Endometrial microvascular endothelial cells (primary cell): ENCODE measurements around the gene ATR. TPM values are rescaled to one million over a fixed set of nuclear protein-coding genes. Genes with fewer than 3 reads are reported as not detected.
"Not testable (repeated sequence)": the region's sequence is repeated elsewhere in the genome, so short reads cannot be mapped to it uniquely, and the experiment has no call there.

Experiments
- in situ Hi-C: cut with HindIII; loops from 2 replicates; pipeline ENCODE4 v1.10.0; 2017; ENCODE audit warnings: low sequenced_read_pairs, low pct_unique_long_range_greater_than_20kb; ENCODE audit errors: inconsistent ontology term
- total RNA-seq: library from RNA; depleted of rRNA; stranded (reverse); fragments of >200 nt; gene quantifications from one replicate; pipeline ENCODE4 v1.2.3, GENCODE V29; 2015; ENCODE audit errors: inconsistent ontology term

The ATR gene
- total RNA-seq, 1 donor from 2014 or later = 20.0 TPM

GRCh38 chr3:142424754-142425153, 153.8 kb downstream of the ATR start:
- in situ Hi-C loops = no loop called here

GRCh38 chr3:142418926-142419592, 159.5 kb downstream of the ATR start:
- in situ Hi-C loops = no loop called here

DNA sequence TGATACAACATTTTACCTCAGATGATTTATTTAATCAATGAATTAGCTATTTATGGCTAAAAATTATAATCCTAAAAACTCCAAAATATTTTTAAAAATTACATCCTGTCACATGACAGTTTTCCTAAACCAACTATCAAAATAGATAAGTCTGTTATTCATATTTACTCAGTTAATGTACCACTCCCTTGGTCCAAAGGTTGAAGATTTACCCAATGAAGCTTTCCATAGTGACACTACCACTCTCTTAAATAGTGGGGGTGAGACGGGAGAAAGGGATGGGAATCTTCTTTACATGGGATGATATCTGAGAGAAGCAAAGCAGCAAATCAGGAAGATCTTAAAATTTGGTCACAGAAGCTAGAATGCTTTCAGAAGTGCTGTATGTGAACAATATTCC, 161.2 kb downstream of the ATR start:
- in situ Hi-C loops = no loop called here

- in situ Hi-C loops = not testable (repeated sequence)
Measured at GRCh38 chr3:142400537-142400936, 178.0 kb downstream of the ATR start.

Other genes with a start within 250 kb of the ATR start
- 13.6 TPM for gene XRN1, start 130.7 kb downstream of the ATR start, total RNA-seq
- 1.4 TPM for gene PLS1, start 17.7 kb upstream of the ATR start, total RNA-seq
- gene TRPC1, start 145.3 kb upstream of the ATR start, total RNA-seq = 2.1 TPM